Keratinocyte (primary cell): ENCODE results near the gene FBXO39. TPM values are rescaled to one million over a fixed set of nuclear protein-coding genes. Genes with fewer than 3 reads are reported as not detected.

Source experiments
- DNase-seq: peaks from one replicate; pipeline ENCODE4 v3.0.0-alpha.2; 2011; ENCODE audit warnings: low read depth, missing footprints, low spot score
- FAIRE-seq: peaks from 2 replicates; lab custom pipeline; 2011; peaks lifted over from hg19 to GRCh38; lab: Jason Lieb, UNC
- H2AFZ ChIP-seq: 2 replicates; pipeline ENCODE4 v1.6.0; 2012; ENCODE audit warnings: low read length, control low read depth, inconsistent platforms; ENCODE audit not compliant: control insufficient read depth
- H3K27ac ChIP-seq: 2 replicates; pipeline ENCODE4 v1.5.1; 2011; ENCODE audit warnings: low read length; ENCODE audit not compliant: control insufficient read depth, insufficient read depth
- H3K27me3 ChIP-seq: 3 replicates; pipeline ENCODE4 v1.6.0; 2011; ENCODE audit warnings: low read length; ENCODE audit not compliant: control insufficient read depth, insufficient read depth; ENCODE audit errors: extremely low read depth
- H3K36me3 ChIP-seq, 2 experiments: 2 replicates in 1 of 2; 3 replicates in 1 of 2; pipeline ENCODE4 v1.5.1; 2011; ENCODE audit warnings: low read length in 2 of 2, mild to moderate bottlenecking in 1 of 2; ENCODE audit not compliant: control insufficient read depth in 2 of 2, insufficient read depth in 2 of 2; ENCODE audit errors: extremely low read depth in 1 of 2
- H3K4me1 ChIP-seq: 3 replicates; pipeline ENCODE4 v1.5.1; 2011; ENCODE audit warnings: low read length; ENCODE audit not compliant: control insufficient read depth, insufficient read depth; ENCODE audit errors: extremely low read depth
- H3K4me2 ChIP-seq: 3 replicates; pipeline ENCODE4 v1.6.0; 2011; ENCODE audit warnings: low read depth, low read length; ENCODE audit not compliant: control insufficient read depth, insufficient read depth; ENCODE audit errors: extremely low read depth
- H3K4me3 ChIP-seq, 3 experiments: fragments of 200-600 bp in 1 of 3; sonication (generic) in 1 of 3; 2 replicates in 2 of 3; 3 replicates in 1 of 3; pipeline ENCODE4 v1.5.1; 2011 to 2016; ENCODE audit warnings: low read length in 3 of 3, mild to moderate bottlenecking in 3 of 3, control low read depth in 2 of 3, inconsistent platforms in 1 of 3, low read depth in 1 of 3, mixed read lengths in 1 of 3, mixed run types in 1 of 3, moderate library complexity in 1 of 3; ENCODE audit not compliant: control insufficient read depth in 2 of 3, insufficient read depth in 2 of 3; ENCODE audit errors: extremely low read depth in 1 of 3
- H3K79me2 ChIP-seq: 2 replicates; pipeline ENCODE4 v1.6.0; 2012; ENCODE audit warnings: low read length; ENCODE audit not compliant: control insufficient read depth, insufficient read depth
- H3K9ac ChIP-seq: 3 replicates; pipeline ENCODE4 v1.6.0; 2011; ENCODE audit warnings: low read length; ENCODE audit not compliant: control insufficient read depth, insufficient read depth; ENCODE audit errors: extremely low read depth
- H3K9me1 ChIP-seq: 3 replicates; pipeline ENCODE4 v1.6.0; 2011; ENCODE audit warnings: low read length; ENCODE audit not compliant: control insufficient read depth, insufficient read depth; ENCODE audit errors: extremely low read depth
- H3K9me3 ChIP-seq: 2 replicates; pipeline ENCODE4 v1.5.1; 2012; ENCODE audit warnings: low read depth, low read length; ENCODE audit not compliant: control insufficient read depth
- H4K20me1 ChIP-seq: 3 replicates; pipeline ENCODE4 v1.6.0; 2011; ENCODE audit warnings: low read length; ENCODE audit not compliant: control insufficient read depth, insufficient read depth; ENCODE audit errors: extremely low read depth
- CTCF ChIP-seq, 3 experiments: IDR thresholded peaks in 1 of 3; conservative IDR thresholded peaks in 1 of 3; optimal IDR thresholded peaks in 1 of 3; 2 replicates in 2 of 3; 3 replicates in 1 of 3; pipeline versions ENCODE3 to v1.5.1; 2011; ENCODE audit warnings: low read length in 3 of 3, mild to moderate bottlenecking in 3 of 3, moderate library complexity in 2 of 3, control low read depth in 1 of 3, inconsistent platforms in 1 of 3; ENCODE audit not compliant: insufficient read depth in 2 of 3; ENCODE audit errors: extremely low read depth in 1 of 3
- EZH2 ChIP-seq: IDR thresholded peaks from one replicate; pipeline ENCODE4 v1.6.1; 2012; ENCODE audit warnings: inconsistent platforms, mild to moderate bottlenecking, low read length, moderate library complexity
- dilution Hi-C: fragments of 300-500 bp; cut with MboI; formaldehyde crosslinking; loops from one replicate; pipeline ENCODE4 v1.7.0; 2020; ENCODE audit warnings: low sequenced_read_pairs; ENCODE audit not compliant: extremely low pct_ligation_motif_present
- polyA plus RNA-seq, 5 experiments: library from polyadenylated mRNA; depleted of rRNA in 3 of 5; stranded (reverse) in 3 of 5; stranded (forward) in 1 of 5; unstranded in 1 of 5; fragments of >200 nt; gene quantifications; 1 replicate in 1 of 5; 2 replicates in 3 of 5; 3 replicates in 1 of 5; pipeline versions ENCODE4 v1.2.1 to v1.2.3, GENCODE V29; 2011 to 2012; ENCODE audit warnings: missing spikeins in 2 of 5, low read depth in 1 of 5, low replicate concordance in 1 of 5

FBXO39 gene
- polyA plus RNA-seq, 1 donor (not counting 4 experiments of a cell fraction or from before 2014, with no cell fraction given): 3.3 TPM

DNA sequence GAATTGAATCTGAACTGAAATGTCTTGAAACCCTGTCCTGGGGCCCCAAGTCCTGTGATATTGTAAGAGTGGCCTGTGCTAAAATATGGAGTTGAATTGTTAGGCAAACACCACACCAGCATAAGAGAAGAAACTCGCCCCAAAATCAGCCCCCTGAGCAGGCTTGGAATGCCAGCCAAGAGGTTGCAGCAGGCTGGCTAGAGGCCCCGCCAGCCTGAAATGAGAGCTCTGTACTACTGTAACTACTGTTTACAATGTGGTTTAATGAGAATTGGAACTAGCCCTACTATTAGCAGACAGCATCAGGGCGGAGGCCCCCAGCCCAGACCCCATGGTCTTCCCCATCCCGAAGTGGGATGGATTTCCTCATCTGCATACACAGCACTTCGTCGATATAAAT, 23.7 kb downstream of the FBXO39 start:
- H3K4me2 ChIP-seq: no peak overlapping the region
- H3K9me1 ChIP-seq: no peaks in the 10 kb centered on the region
- no peaks in the 10 kb centered on the region for H4K20me1 ChIP-seq
- H3K9me3 ChIP-seq: no peaks in the 10 kb centered on the region
- no peaks in the 10 kb centered on the region for H3K27me3 ChIP-seq
- H2AFZ ChIP-seq: no peak overlapping the region
- no peak overlapping the region for H3K27ac ChIP-seq
- no peaks in the 10 kb centered on the region for H3K36me3 ChIP-seq
- H3K9ac ChIP-seq: no peak overlapping the region
- H3K4me3 ChIP-seq: no peak overlapping the region
- TF ChIP-seq EZH2 (no peak), CTCF (optimal IDR thresholded peaks at IDR 0.05 in 1 of 3, IDR thresholded peaks at IDR 0.05 in 1 of 3, conservative IDR thresholded peaks at IDR 0.05 in 1 of 3; ENCODE audit: extremely low read depth in 1 of 3, insufficient read depth in 2 of 3, low read length in 3 of 3) (no peak)
- no peaks in the 10 kb centered on the region for H3K79me2 ChIP-seq
- DNase-seq (no peak), FAIRE-seq (no peak)
- dilution Hi-C loops: no loop called here
- H3K4me1 ChIP-seq: peaks cover 20% of the 10 kb centered on the region

GRCh38 chr17:6800422-6801027, 24.5 kb downstream of the FBXO39 start:
- no peak overlapping the region for H2AFZ ChIP-seq
- no peak overlapping the region for H3K4me2 ChIP-seq
- FAIRE-seq (no peak), DNase-seq (no peak)
- H3K9ac ChIP-seq: no peak overlapping the region
- no peaks in the 10 kb centered on the region for H3K79me2 ChIP-seq
- dilution Hi-C loops: no loop called here
- no peak overlapping the region for H3K4me3 ChIP-seq
- H3K27ac ChIP-seq: no peak overlapping the region
- H3K27me3 ChIP-seq: no peaks in the 10 kb centered on the region
- no peaks in the 10 kb centered on the region for H3K9me1 ChIP-seq
- peaks cover 16% of the 10 kb centered on the region for H3K4me1 ChIP-seq
- H3K36me3 ChIP-seq: no peaks in the 10 kb centered on the region
- H3K9me3 ChIP-seq: no peaks in the 10 kb centered on the region
- TF ChIP-seq EZH2: no peak
- TF ChIP-seq CTCF (optimal IDR thresholded peaks at IDR 0.05 in 1 of 3, IDR thresholded peaks at IDR 0.05 in 1 of 3, conservative IDR thresholded peaks at IDR 0.05 in 1 of 3; ENCODE audit: extremely low read depth in 1 of 3, insufficient read depth in 2 of 3, low read length in 3 of 3): peak in 1 of 3 experiments; percentile 76
- no peaks in the 10 kb centered on the region for H4K20me1 ChIP-seq
